Limb (tissue), 2 donors: ENCODE data around the gene PPP1R2.

Experiments
- DNase-seq, 2 donors: peaks; one replicate each; pipeline ENCODE4 v3.0.0-alpha.2; 2016; ENCODE audit errors: extremely low spot score in 2 of 2

The PPP1R2 gene

GRCh38 chr3:195566797-195567196 lies 23.7 kb upstream of the PPP1R2 start:
- DNase-seq, result no peak

- DNase-seq, result no peak
Observed at GRCh38 chr3:195565716-195566115, 22.6 kb upstream of the PPP1R2 start.

GRCh38 chr3:195563317-195563716 lies 20.2 kb upstream of the PPP1R2 start:
- no peak for DNase-seq

GRCh38 chr3:195559723-195560409 lies 16.7 kb upstream of the PPP1R2 start:
- no peak for DNase-seq

GRCh38 chr3:195558602-195559001 lies 15.5 kb upstream of the PPP1R2 start:
- peak in 1 of 2 donors; percentile 44 for DNase-seq

- no peak for DNase-seq
Observed at GRCh38 chr3:195557322-195557721, 14.2 kb upstream of the PPP1R2 start.

- no peak for DNase-seq
Observed at GRCh38 chr3:195556390-195556789, 13.3 kb upstream of the PPP1R2 start.

- DNase-seq, result no peak
Observed at GRCh38 chr3:195555110-195555509, 12.0 kb upstream of the PPP1R2 start.

- no peak for DNase-seq
Observed at GRCh38 chr3:195554458-195554857, 11.3 kb upstream of the PPP1R2 start.

- no peak for DNase-seq
Observed at GRCh38 chr3:195553268-195553667, 10.1 kb upstream of the PPP1R2 start.

GRCh38 chr3:195551381-195551978 lies 8.4 kb upstream of the PPP1R2 start:
- no peak for DNase-seq

GRCh38 chr3:195550723-195551122 lies 7.6 kb upstream of the PPP1R2 start:
- DNase-seq, result no peak

GRCh38 chr3:195549931-195550519 lies 6.9 kb upstream of the PPP1R2 start:
- DNase-seq, result no peak

GRCh38 chr3:195548987-195549386 lies 5.9 kb upstream of the PPP1R2 start:
- no peak for DNase-seq

GRCh38 chr3:195548501-195548900 lies 5.4 kb upstream of the PPP1R2 start:
- no peak for DNase-seq

- no peak for DNase-seq
Observed at GRCh38 chr3:195548006-195548405, 4.9 kb upstream of the PPP1R2 start.

- DNase-seq, result no peak
Observed at GRCh38 chr3:195546130-195546560, 3.0 kb upstream of the PPP1R2 start.

- DNase-seq, result no peak
Observed at GRCh38 chr3:195544634-195545033, 1.5 kb upstream of the PPP1R2 start.

- DNase-seq, result no peak
Observed at GRCh38 chr3:195544230-195544536, 1.1 kb upstream of the PPP1R2 start.

- DNase-seq, result peak in 1 of 2 donors; percentile 67
Observed at GRCh38 chr3:195543500-195544229, 540 bp upstream of the PPP1R2 start.

- no peak for DNase-seq
Observed at GRCh38 chr3:195542316-195542697, 818 bp downstream of the PPP1R2 start.

GRCh38 chr3:195540511-195540910 lies 2.6 kb downstream of the PPP1R2 start:
- DNase-seq, result no peak
